Gastrocnemius medialis (tissue), 4 donors: ENCODE results near the gene MEF2B. TPM values are rescaled to one million over a fixed set of nuclear protein-coding genes. Genes with fewer than 3 reads are reported as not detected.

Experiments
- ATAC-seq, 2 donors: fragments of 150-250 bp; one replicate each; pipeline ENCODE4 v1.9.1; 2016
- DNase-seq, 2 donors: peaks; one replicate each; pipeline ENCODE4 v3.0.0-alpha.2; 2019
- H3K27ac ChIP-seq, 4 donors: fragments of 200-600 bp; sonication (generic); 1 replicate in 1 of 4; 2 replicates in 3 of 4; pipeline ENCODE4 v1.5.1; 2016 to 2018; ENCODE audit warnings: mild to moderate bottlenecking in 2 of 4, moderate library complexity in 1 of 4
- H3K27me3 ChIP-seq, 3 donors: fragments of 200-600 bp; sonication (generic) in 2 of 3; 1 replicate in 1 of 3; 2 replicates in 2 of 3; pipeline versions ENCODE4 v1.5.1 to v1.6.0; 2016 to 2019; ENCODE audit warnings: mild to moderate bottlenecking in 1 of 3, moderate library complexity in 1 of 3
- H3K36me3 ChIP-seq, 2 donors: fragments of 200-600 bp; sonication (generic) in 1 of 2; one replicate each; pipeline ENCODE4 v1.5.1; 2017 to 2018
- H3K4me1 ChIP-seq, 2 donors: fragments of 200-600 bp; sonication (generic) in 1 of 2; one replicate each; pipeline ENCODE4 v1.5.1; 2016 to 2017; ENCODE audit warnings: mild to moderate bottlenecking in 2 of 2
- H3K4me3 ChIP-seq, 4 donors: fragments of 200-600 bp; sonication (generic) in 3 of 4; 1 replicate in 1 of 4; 2 replicates in 3 of 4; pipeline ENCODE4 v1.5.1; 2016 to 2019; ENCODE audit warnings: mild to moderate bottlenecking in 2 of 4
- H3K9me3 ChIP-seq, 3 donors: fragments of 200-600 bp; sonication (generic) in 2 of 3; 1 replicate in 1 of 3; 2 replicates in 2 of 3; pipeline ENCODE4 v1.5.1; 2016 to 2019
- CTCF ChIP-seq, 5 experiments: fragments of 450-650 bp in 3 of 5; fragments of 200-600 bp in 2 of 5; sonication (generic) in 2 of 5; IDR thresholded peaks in 4 of 5; conservative IDR thresholded peaks in 1 of 5; 1 replicate in 4 of 5; 2 replicates in 1 of 5; pipeline ENCODE4 v1.5.1; 2016 to 2019; ENCODE audit warnings: antibody characterized with exemption in 5 of 5, mild to moderate bottlenecking in 3 of 5, moderate library complexity in 3 of 5
- POLR2A ChIP-seq, 2 donors: fragments of 450-650 bp; IDR thresholded peaks; one replicate each; pipeline ENCODE4 v1.6.1; 2017; ENCODE audit warnings: antibody characterized with exemption in 2 of 2, mild to moderate bottlenecking in 2 of 2, moderate library complexity in 2 of 2
- in situ Hi-C, 4 donors: fragments of 200-750 bp; cut with MboI; loops; one replicate each; pipeline versions ENCODE4 v1.15.0 to v1.8.0; 2017; ENCODE audit warnings: low sequenced_read_pairs in 4 of 4
- intact Hi-C: fragments of 100-400 bp; cut with DNase I; formaldehyde crosslinking; loops from one replicate; pipeline ENCODE4 v1.15.1; 2023; ENCODE audit warnings: low total_unique reads
- total RNA-seq, 4 donors: library from RNA; depleted of rRNA; stranded (reverse); fragments of >200 nt; gene quantifications; one replicate each; pipeline versions ENCODE4 v1.1.0 to v1.2.3, GENCODE V29; 2016

The MEF2B gene
- total RNA-seq, 4 donors from 2014 or later: 0.68 to 1.6 TPM; not detected in 2

GRCh38 chr19:19120308-19121231 is 49.5 kb downstream of the MEF2B start:
- Histone ChIP-seq H3K4me1 (no peaks in the 10 kb centered on the region), H3K27ac (no peak overlapping the region), H3K27me3 (no peaks in the 10 kb centered on the region), H3K36me3 (peaks cover 0 to 37% of the 10 kb centered on the region in 2 donors), H3K9me3 (no peaks in the 10 kb centered on the region), H3K4me3 (no peak overlapping the region)
- TF ChIP-seq CTCF (IDR thresholded peaks at IDR 0.05 in 4 of 5, conservative IDR thresholded peaks at IDR 0.05 in 1 of 5) (no peak), POLR2A (IDR thresholded peaks at IDR 0.05) (no peak)
- intact Hi-C loops: no loop called here
- DNase-seq (no peak), ATAC-seq (no peak)
- in situ Hi-C loops: no loop called here

- in situ Hi-C loops (no loop called here), intact Hi-C loops (no loop called here)
- ATAC-seq (no peak), DNase-seq (no peak)
- Histone ChIP-seq H3K36me3 (peaks cover 0 to 37% of the 10 kb centered on the region in 2 donors), H3K27me3 (no peaks in the 10 kb centered on the region), H3K27ac (no peak overlapping the region), H3K9me3 (no peaks in the 10 kb centered on the region), H3K4me3 (no peak overlapping the region), H3K4me1 (no peaks in the 10 kb centered on the region)
- no peak for TF ChIP-seq POLR2A (IDR thresholded peaks at IDR 0.05)
- no peak for TF ChIP-seq CTCF (IDR thresholded peaks at IDR 0.05 in 4 of 5, conservative IDR thresholded peaks at IDR 0.05 in 1 of 5)
Measured at GRCh38 chr19:19119325-19120237, 50.5 kb downstream of the MEF2B start.

- intact Hi-C loops (loop anchor here (1.0 kb wide), 1 partner anchor 61 kb away; no protein-coding TSS in a partner anchor), in situ Hi-C loops (no loop called here)
- TF ChIP-seq CTCF (IDR thresholded peaks at IDR 0.05 in 4 of 5, conservative IDR thresholded peaks at IDR 0.05 in 1 of 5) (peak; percentile 30 to 67 (median 48)), POLR2A (IDR thresholded peaks at IDR 0.05) (no peak)
- peak in 1 of 2 donors; percentile 44 for DNase-seq
- H3K27me3 ChIP-seq: no peaks in the 10 kb centered on the region
- H3K9me3 ChIP-seq: no peaks in the 10 kb centered on the region
- H3K27ac ChIP-seq: no peak overlapping the region
- H3K4me3 ChIP-seq: no peak overlapping the region
- peak in 1 of 2 donors; percentile 60 for ATAC-seq
- H3K4me1 ChIP-seq: no peaks in the 10 kb centered on the region
- peaks cover 0 to 27% of the 10 kb centered on the region in 2 donors for H3K36me3 ChIP-seq
Measured at GRCh38 chr19:19115954-19116353, 54.1 kb downstream of the MEF2B start.

- H3K9me3 ChIP-seq: no peaks in the 10 kb centered on the region
- no peak for DNase-seq
- intact Hi-C loops: no loop called here
- peaks cover 0 to 7% of the 10 kb centered on the region in 2 donors for H3K36me3 ChIP-seq
- H3K27me3 ChIP-seq: no peaks in the 10 kb centered on the region
- in situ Hi-C loops: no loop called here
- no peak for TF ChIP-seq POLR2A (IDR thresholded peaks at IDR 0.05)
- no peak for TF ChIP-seq CTCF (IDR thresholded peaks at IDR 0.05 in 4 of 5, conservative IDR thresholded peaks at IDR 0.05 in 1 of 5)
- no peak overlapping the region for H3K4me3 ChIP-seq
- H3K27ac ChIP-seq: peak overlapping the region in 1 of 4 donors; percentile 50
- no peak for ATAC-seq
- H3K4me1 ChIP-seq: peaks cover 0 to 11% of the 10 kb centered on the region in 2 donors
Measured at GRCh38 chr19:19113040-19113626, 56.9 kb downstream of the MEF2B start.
